ENCODE data around the gene B3GALT6. TPM values are rescaled to one million over a fixed set of nuclear protein-coding genes. Genes with fewer than 3 reads are reported as not detected.

The B3GALT6 gene
- total RNA-seq, 1 experiment from 2014 or later = 20.0 TPM

- DNase-seq (ENCODE audit: low spot score) (peak; percentile 55), ATAC-seq (peak; percentile 67)
- Mint-ChIP-seq H3K9me3 (no peaks in the 10 kb centered on the region), H3K4me3 (peak overlapping the region; percentile 45), H3K36me3 (no peaks in the 10 kb centered on the region), H3K27me3 (ENCODE audit: low read depth) (peaks cover 3% of the 10 kb centered on the region), H3K4me1 (peaks cover 3% of the 10 kb centered on the region; the same call in 1 of the 2 replicates), H3K27ac (no peak overlapping the region)
- TF ChIP-seq KAT7 (CRISPR knock-in tag; IDR thresholded peaks at IDR 0.05; ENCODE audit: borderline replicate concordance) (no peak), PRRX2 (CRISPR knock-in tag; IDR thresholded peaks at IDR 0.05) (no peak), ZNF263 (CRISPR knock-in tag; IDR thresholded peaks at IDR 0.05; ENCODE audit: low read depth) (0 out of 2 replicates have a peak, but pooled peaks have one; percentile 45), TCF7 (CRISPR knock-in tag; IDR thresholded peaks at IDR 0.05; ENCODE audit: low read depth) (0 out of 2 replicates have a peak, but pooled peaks have one; percentile 26), USF2 (CRISPR knock-in tag; IDR thresholded peaks at IDR 0.05) (no peak), SP1 (CRISPR knock-in tag; conservative IDR thresholded peaks at IDR 0.05) (peak; percentile 43)
- TF ChIP-seq, protein P1, sequence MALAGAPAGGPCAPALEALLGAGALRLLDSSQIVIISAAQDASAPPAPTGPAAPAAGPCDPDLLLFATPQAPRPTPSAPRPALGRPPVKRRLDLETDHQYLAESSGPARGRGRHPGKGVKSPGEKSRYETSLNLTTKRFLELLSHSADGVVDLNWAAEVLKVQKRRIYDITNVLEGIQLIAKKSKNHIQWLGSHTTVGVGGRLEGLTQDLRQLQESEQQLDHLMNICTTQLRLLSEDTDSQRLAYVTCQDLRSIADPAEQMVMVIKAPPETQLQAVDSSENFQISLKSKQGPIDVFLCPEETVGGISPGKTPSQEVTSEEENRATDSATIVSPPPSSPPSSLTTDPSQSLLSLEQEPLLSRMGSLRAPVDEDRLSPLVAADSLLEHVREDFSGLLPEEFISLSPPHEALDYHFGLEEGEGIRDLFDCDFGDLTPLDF (CRISPR knock-in tag; IDR thresholded peaks at IDR 0.05) = no peak
- CTCF ChIA-PET = interaction anchor here (1.3 kb wide), 1 partner anchor 78 kb away, joined by 4 read pairs; no protein-coding TSS in a partner anchor
- POLR2A ChIA-PET = no interaction called here
Observed at GRCh38 chr1:1200876-1201810, 30.9 kb upstream of the B3GALT6 start.

DNA sequence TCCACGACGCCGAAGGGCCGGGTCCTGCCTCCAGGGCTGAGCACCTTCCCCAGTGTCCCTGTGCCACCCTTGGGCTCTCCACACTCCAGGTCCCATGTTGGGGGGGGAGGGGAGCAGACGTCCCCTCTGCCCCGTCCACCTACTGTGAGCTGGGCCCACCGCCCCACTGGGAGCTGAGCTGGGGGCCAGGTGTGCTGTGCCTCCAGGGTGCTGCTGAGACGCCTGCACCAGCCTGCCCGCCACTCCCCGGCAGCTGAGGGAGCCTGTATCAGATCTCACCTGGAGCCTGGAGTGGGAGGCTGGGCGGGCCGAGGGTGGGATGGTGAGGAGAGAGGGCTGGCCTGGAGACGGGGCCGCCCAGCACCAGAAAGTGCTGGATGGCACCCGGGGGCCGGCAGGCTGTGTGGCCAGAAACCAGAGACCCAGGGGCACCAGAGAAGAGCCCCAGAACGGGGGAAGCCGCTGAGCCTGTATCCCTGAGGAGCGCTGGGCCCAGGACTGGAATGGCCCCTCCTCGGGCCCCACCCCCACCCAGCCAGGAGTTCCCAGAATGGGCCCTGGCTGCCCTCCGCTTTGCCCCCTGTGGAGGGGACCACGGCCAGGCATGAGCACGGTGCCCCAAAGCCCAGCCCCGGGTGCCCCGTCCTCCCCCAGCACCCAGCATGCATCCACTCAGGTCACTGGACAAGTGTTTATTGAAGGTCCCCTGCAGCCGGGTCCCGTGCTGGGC lies 29.0 kb upstream of the B3GALT6 start:
- Mint-ChIP-seq H3K4me1 (peaks cover 3% of the 10 kb centered on the region; the same call in 1 of the 2 replicates), H3K27me3 (ENCODE audit: low read depth) (peaks cover 4% of the 10 kb centered on the region), H3K4me3 (no peak overlapping the region), H3K27ac (no peak overlapping the region), H3K36me3 (no peaks in the 10 kb centered on the region), H3K9me3 (no peaks in the 10 kb centered on the region)
- POLR2A ChIA-PET = no interaction called here
- ATAC-seq (no peak), DNase-seq (ENCODE audit: low spot score) (no peak)
- CTCF ChIA-PET = no interaction called here
- TF ChIP-seq NFATC4 (CRISPR knock-in tag; IDR thresholded peaks at IDR 0.05) (no peak), SP1 (CRISPR knock-in tag; conservative IDR thresholded peaks at IDR 0.05) (no peak)

DNA sequence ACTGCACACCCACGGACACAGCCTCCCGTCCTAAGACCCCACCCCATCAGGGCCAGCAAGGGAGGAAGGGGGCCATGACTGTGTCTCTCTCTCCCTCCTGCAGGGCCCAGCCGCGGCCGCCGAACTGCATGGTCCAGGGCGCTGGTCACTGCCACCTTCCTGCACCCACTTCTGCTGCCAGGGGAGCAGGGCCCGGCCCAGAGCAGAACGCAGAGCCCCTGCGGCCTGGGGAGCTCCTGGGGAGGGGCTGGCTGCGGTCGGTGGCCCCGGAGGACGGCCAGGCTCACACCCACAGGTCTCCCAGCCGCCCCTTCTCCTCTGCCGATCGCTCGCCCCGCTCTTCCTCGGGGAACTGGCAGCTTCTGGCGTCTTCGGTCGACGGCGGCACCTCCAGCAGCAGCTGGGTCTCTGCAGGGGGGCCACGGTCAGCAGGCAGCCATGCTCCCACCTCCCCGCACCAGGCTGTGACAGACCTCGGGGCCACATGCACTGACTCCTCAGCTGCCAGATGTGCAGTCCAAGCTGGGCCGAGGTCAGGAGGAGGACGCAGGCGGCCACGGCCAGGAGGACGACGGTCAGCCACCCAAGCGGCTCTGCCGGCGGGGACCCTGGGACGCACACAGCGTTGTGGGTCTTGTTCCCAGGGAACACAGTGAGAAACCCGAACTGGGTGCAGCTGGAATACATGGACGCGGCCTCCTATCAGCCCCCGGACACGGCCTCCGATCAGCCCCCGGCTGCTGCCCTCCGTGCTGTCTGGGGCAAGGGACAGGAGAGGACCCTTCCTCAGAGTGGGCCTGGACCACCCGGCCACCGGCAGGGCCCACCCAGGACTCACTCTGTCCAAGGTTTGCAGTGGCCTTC lies 28.2 kb upstream of the B3GALT6 start:
- Mint-ChIP-seq H3K4me1 (peaks cover 3% of the 10 kb centered on the region; the same call in 1 of the 2 replicates), H3K27ac (no peak overlapping the region), H3K36me3 (no peaks in the 10 kb centered on the region), H3K4me3 (no peak overlapping the region), H3K27me3 (ENCODE audit: low read depth) (peaks cover 4% of the 10 kb centered on the region), H3K9me3 (no peaks in the 10 kb centered on the region)
- no peak for TF ChIP-seq SOX15 (CRISPR knock-in tag; IDR thresholded peaks at IDR 0.05)
- TF ChIP-seq MAX (CRISPR knock-in tag; IDR thresholded peaks at IDR 0.05) = no peak
- no peak for TF ChIP-seq TP53 (CRISPR knock-in tag; IDR thresholded peaks at IDR 0.05)
- no peak for TF ChIP-seq EMX1 (CRISPR knock-in tag; IDR thresholded peaks at IDR 0.05)
- TF ChIP-seq SP1 (CRISPR knock-in tag; conservative IDR thresholded peaks at IDR 0.05) = no peak
- no peak for TF ChIP-seq E2F4 (CRISPR knock-in tag; IDR thresholded peaks at IDR 0.05; ENCODE audit: borderline replicate concordance, low read depth)
- TF ChIP-seq GTF2I (CRISPR knock-in tag; conservative IDR thresholded peaks at IDR 0.05) = no peak
- no peak for TF ChIP-seq ELF4 (CRISPR knock-in tag; IDR thresholded peaks at IDR 0.05; ENCODE audit: low read depth)
- TF ChIP-seq, protein P1 (CRISPR knock-in tag; IDR thresholded peaks at IDR 0.05) = no peak
- no peak for TF ChIP-seq ZBTB43 (CRISPR knock-in tag; IDR thresholded peaks at IDR 0.05)
- TF ChIP-seq, protein P2, sequence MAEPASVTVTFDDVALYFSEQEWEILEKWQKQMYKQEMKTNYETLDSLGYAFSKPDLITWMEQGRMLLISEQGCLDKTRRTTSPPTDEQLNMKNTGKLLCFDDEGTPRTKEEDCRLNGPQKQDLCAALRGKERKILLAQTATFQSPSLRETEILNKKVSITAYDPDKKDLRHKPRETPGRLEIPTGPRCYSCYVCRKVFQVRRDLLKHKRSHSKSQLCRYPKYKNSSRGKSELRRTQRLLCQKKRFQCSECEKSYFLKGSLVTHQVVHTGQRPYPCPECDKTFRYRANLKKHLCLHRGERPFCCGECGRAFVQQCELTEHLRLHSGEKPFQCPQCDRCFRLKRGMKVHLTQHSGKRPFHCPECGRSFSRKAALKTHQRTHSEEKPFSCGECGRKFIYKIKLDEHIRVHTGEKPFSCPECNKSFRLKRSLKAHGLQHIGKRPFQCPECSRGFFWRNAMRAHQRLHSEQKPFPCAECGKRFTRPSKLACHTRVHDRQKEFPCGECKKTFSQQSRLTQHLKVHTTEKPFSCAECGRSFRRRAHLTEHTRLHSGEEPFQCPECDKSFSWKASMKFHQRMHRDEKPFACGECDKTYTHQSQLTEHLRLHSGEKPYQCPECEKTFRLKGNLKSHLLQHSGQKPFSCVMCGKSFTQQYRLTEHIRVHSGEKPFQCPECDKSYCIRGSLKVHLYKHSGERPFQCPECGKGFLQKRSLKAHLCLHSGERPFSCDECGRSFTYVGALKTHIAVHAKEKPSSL (CRISPR knock-in tag; conservative IDR thresholded peaks at IDR 0.05) = no peak
- DNase-seq (ENCODE audit: low spot score) (no peak), ATAC-seq (no peak)
- CTCF ChIA-PET = no interaction called here
- POLR2A ChIA-PET = no interaction called here

All from WTC11 (cell line).